KOPT-K1 (cell line): Measurements from ENCODE around the gene MICA.
"Not testable (repeated sequence)": the region's sequence is repeated elsewhere in the genome, so short reads cannot be mapped to it uniquely, and the experiment has no call there.

Source experiments
- H3K27ac ChIP-seq: fragments of 200-600 bp; sonication (generic); 2 replicates; pipeline ENCODE4 v1.5.1; 2016; ENCODE audit warnings: antibody characterized with exemption, mild to moderate bottlenecking, low read depth, low read length; ENCODE audit not compliant: poor library complexity, severe bottlenecking
- H3K36me3 ChIP-seq: fragments of 200-600 bp; sonication (generic); 2 replicates; pipeline ENCODE4 v1.5.1; 2017; ENCODE audit warnings: antibody characterized with exemption, mild to moderate bottlenecking, low read length, moderate library complexity; ENCODE audit not compliant: insufficient read depth
- H3K9me3 ChIP-seq: fragments of 200-600 bp; sonication (generic); 2 replicates; pipeline ENCODE4 v1.5.1; 2017; ENCODE audit warnings: antibody characterized with exemption, low read length, mild to moderate bottlenecking; ENCODE audit not compliant: insufficient read depth, poor library complexity, severe bottlenecking

MICA gene

DNA sequence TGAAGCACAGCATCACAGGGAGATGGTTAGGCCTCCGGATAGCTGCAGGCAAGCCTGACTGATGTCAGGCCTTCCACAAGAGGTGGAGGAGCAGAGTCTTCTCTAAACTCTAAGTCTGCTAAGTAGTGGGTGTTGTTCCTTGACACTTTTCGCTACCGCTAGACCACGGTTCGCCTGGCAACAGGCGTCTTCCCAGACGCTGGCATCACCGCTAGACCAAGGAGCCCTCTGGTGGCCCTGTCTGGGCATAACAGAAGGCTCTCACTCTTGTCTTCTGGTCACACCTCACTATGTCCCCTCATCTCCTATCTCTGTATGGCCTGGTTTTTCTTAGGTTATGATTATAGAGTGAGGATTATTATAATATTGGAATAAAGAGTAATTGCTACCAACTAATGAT, 29.3 kb upstream of the MICA start:
- not testable (repeated sequence) for H3K9me3 ChIP-seq, H3K27ac ChIP-seq

DNA sequence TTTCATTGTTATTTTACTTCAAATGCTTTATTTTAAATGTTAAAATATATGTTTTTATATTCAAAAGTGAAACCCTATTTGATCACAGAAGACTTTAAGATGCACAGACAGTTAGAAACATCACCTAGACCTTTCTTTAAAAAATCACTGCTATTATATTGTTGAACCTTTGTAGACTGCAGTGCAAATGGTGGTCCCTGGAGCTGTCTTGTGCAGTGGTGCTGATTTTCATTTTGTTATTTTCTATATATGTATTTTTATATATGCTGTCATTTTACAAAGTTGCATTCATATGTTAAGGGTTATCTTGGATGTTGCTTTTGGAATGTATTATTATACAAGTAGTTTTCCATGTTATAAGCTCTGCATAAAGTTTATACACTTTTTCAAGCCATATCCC, 27.7 kb upstream of the MICA start:
- Histone ChIP-seq H3K9me3 (peaks cover 9% of the 10 kb centered on the region), H3K27ac (no peak overlapping the region), H3K36me3 (no peaks in the 10 kb centered on the region)

More for the DNA sequence above, 29.3 kb upstream of the MICA start:
- H3K36me3 ChIP-seq: not testable (repeated sequence)

DNA sequence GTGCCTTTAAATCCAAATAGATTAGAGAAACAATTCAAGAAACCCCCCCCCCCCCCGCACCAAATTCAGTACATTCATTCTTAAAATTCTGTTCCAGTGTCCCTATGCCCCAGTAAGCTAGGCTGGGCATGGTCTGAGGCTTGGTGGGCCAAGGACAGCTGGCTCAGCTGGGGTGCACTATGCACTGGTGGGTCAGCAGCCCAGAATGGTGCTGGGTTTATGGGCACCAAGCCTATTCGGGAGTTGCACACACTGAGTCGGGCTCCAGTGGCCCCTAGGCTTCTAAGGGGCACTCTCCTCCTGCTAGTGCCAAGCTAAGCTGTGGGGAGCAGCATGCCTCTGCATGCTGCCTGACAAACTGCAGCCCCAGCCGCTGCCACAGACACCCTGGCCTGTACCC, 26.4 kb upstream of the MICA start:
- Histone ChIP-seq H3K27ac (no peak overlapping the region), H3K9me3 (peaks cover 4% of the 10 kb centered on the region), H3K36me3 (no peaks in the 10 kb centered on the region)

DNA sequence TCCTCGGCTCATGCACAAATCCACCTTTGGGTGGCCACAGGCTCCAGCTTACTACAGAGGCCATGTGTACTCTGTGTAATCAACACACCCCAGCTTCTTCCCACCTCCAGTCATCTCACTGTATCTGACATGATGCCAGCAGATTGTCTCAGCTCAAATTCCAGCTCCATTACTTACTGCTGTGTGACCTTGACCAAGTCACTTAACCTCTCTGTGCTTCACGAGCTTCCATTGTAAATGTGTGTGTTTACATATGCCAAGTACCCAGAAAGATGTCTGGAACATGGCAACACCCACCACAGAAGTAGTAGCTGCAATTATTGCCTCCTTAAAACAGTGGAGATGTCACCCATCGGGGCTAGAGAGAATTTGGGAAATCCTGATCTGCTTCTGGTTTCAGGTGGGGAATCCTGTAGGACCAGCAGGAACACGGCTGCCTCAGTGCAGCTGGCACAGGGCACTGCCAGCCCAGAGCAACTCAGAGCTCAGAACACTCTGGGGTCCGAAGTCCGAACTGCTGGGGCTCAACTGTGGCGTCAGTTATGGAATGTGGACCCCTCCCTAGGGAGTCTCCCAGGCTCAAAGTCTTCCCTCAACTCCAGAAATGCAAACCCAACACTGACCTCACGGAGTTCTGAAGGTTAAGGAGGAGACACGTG, 25.2 kb upstream of the MICA start:
- H3K9me3 ChIP-seq: no peaks in the 10 kb centered on the region
- H3K36me3 ChIP-seq: no peaks in the 10 kb centered on the region
- H3K27ac ChIP-seq: no peak overlapping the region

DNA sequence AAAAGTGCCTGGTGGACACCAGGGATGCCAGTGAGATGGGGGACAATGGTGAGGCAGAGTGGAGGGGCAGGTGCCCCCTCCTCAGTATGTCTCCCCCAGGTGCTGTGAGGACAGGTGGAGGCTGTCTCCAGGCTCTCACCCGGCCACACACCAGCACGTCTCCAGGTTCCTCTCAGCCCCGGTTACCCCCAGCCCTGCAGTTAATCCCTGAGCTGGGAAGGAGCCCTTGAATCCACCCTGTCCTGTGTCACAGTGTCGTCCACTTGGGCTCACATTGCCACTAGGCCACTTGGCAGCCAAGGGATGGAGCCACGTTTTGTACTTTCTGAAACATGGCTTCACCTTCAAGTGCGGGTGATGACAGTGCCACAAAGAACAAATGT, 24.7 kb upstream of the MICA start:
- H3K9me3 ChIP-seq: no peaks in the 10 kb centered on the region
- no peak overlapping the region for H3K27ac ChIP-seq
- no peaks in the 10 kb centered on the region for H3K36me3 ChIP-seq

DNA sequence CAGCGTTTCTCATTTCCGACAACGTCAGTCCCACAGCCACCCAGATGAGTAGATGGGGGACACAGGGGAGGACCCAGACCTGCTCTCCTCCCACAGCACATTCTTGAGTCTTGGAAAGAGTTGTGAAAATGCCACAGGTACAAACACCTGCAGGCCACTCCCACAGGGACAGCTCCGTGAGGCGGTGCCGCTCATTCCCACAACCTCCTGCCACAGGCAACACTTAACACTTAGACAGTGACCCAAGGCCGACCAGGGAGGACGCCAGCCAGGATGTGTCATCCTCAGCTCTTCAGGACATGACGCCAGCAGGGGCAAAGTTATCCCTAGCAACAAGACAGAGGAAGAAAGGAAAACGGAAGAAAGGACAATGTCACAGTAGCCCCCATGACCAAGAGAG, 23.5 kb upstream of the MICA start:
- Histone ChIP-seq H3K9me3 (no peaks in the 10 kb centered on the region), H3K36me3 (no peaks in the 10 kb centered on the region), H3K27ac (no peak overlapping the region)

DNA sequence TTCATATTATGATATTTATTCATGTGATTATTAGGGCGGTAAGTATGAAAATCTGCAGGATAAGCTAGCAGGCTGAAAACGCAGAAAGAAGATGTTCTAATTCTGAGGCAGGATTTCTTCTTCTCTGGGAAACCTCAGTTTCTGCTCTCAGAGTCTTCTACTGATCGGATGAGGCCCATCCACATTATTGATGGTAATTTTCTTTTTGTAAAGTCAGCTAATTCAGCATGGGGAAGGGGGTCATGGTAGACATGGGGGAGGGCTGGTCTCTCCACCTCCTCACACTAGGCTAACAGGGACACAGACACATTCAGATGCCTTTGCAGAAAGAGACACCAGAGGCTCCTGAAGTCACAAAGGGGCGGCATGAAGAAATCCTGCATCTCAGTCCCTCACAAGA, 21.7 kb upstream of the MICA start:
- no peaks in the 10 kb centered on the region for H3K36me3 ChIP-seq
- no peak overlapping the region for H3K27ac ChIP-seq
- no peaks in the 10 kb centered on the region for H3K9me3 ChIP-seq

DNA sequence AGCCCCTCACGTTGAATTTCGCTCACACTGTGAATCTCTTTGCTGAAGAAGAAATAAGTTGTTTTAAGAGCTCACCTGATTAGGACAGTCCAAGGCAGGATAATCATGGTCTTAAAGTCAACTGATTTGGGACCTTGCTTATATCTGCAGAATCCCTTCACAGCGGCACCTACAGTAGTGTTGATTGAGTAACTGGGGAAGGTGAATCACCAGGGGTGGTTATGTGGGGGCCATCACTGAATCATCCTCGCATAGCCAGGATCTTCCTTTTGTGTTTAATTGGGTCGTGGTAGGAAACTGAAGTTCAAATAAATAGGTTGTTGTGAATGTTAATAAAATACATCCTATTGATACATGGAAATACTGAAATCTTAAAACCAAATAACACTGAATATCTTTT, 20.2 kb upstream of the MICA start:
- Histone ChIP-seq H3K27ac (no peak overlapping the region), H3K9me3 (no peaks in the 10 kb centered on the region), H3K36me3 (no peaks in the 10 kb centered on the region)

DNA sequence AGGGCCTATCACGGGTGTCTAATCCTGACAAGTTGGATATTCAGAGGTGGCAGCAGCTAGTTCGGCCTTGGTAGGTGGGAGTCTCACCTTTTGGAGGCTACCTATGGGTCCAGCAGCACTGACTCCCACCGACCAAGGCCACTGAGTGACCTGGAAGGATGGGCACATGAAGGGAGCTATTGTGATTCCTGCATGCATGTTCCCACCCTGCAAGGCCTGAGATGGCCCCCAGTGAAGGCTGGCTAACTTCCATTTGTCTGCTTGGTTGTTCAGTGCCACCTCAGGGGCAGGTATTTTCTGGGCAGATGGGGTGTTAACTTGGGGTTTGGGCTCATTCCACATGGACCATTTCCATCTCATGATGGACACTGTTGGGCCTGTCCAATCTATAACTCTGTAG, 18.4 kb upstream of the MICA start:
- Histone ChIP-seq H3K9me3 (no peaks in the 10 kb centered on the region), H3K36me3 (no peaks in the 10 kb centered on the region), H3K27ac (no peak overlapping the region)

DNA sequence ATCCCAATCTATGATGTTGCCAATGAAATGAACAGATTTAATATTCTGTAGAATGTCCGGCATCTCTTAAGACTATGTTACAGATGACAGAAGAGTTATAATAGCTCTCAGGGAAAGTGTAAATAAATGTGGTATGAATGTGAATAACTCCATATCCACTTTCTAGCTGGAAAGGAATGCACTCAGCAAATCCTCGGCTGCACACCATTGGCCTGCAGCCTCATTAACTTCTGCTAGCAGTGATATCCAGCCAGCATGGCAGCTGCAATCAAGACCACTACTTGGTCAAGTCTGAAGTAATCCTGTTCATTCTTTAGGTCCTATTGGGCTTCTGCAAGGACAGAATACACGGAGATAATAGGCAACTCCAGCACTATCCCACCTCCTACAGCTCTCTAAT, 17.3 kb upstream of the MICA start:
- no peaks in the 10 kb centered on the region for H3K9me3 ChIP-seq
- H3K36me3 ChIP-seq: no peaks in the 10 kb centered on the region
- no peak overlapping the region for H3K27ac ChIP-seq

DNA sequence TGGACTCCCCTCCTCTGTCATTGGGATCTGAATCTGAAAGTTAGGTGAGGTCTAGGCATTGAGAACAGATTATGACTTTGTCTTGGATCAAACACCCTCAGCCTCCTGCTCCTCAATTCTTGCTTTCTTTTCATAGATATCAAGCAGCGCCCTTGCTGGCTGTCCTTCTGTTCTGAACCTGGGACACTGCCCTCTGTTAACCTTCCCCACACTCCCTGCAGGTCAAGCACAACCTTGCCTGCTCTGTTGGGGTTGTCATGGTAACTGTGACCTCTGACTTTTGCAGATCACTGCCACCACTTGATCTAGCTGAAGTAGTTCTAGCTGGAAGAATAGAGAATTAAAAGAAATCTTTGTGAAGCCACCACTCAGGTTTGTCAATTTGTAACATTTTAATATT, 16.4 kb upstream of the MICA start:
- no peak overlapping the region for H3K27ac ChIP-seq
- H3K9me3 ChIP-seq: no peaks in the 10 kb centered on the region
- no peaks in the 10 kb centered on the region for H3K36me3 ChIP-seq

DNA sequence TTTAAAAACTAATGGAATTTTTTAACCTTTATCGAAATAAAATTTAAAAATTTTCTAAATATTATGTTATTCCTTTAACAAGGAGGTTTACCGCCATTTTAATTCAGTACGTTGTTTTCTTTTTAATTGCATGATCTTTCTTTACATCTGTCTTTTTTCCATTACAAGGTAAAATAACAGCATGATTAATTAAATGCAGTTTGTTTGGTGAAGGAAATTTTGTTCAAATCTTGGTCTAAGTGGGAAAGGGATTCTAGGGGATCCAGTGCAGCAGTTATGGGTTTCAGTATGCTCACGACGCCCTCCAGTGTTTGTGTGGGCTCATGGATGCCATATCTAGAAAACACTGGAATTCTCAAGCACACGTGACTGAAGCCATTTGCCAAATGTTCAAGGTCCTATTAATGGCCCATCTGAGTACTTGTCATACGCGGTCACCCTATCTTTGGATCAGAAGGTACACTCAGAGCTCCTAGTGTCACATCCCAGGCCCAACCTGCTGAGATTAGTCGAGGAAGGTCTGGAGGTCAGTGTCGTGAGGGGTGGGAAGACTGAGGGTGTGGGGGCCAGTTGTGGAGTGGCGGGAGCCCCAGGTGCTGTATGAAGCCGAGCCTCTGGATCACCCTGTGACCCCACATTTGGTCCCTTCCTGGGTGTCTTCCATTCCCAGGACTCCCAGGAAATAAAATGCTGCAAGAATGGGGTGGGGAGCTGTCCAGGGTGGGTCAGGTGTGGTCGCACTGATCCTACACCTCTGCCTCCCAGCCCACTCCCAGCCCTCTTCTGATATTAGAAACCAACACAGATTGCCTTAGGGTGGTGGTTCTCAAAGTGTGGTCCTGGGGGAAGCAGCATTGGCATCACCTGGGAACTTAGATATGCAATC, 14.2 kb upstream of the MICA start:
- not testable (repeated sequence) for H3K36me3 ChIP-seq, H3K27ac ChIP-seq, H3K9me3 ChIP-seq

DNA sequence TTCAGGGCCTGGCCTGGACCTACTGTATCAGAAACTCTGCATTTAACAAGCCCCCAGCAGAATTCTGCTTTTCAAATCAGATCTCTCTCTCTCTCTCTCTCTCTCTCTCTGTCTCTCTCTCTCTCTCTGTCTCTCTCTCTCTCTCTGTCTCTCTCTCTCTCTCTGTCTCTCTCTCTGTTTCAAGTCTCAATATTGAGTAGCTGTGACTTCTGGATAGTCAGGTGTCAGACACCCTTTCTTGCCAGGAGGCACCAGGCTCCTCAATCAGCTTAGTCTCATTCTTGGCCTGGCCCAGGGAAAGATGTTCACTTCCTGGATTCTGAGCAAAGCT, 13.6 kb upstream of the MICA start:
- not testable (repeated sequence) for H3K36me3 ChIP-seq, H3K9me3 ChIP-seq, H3K27ac ChIP-seq

DNA sequence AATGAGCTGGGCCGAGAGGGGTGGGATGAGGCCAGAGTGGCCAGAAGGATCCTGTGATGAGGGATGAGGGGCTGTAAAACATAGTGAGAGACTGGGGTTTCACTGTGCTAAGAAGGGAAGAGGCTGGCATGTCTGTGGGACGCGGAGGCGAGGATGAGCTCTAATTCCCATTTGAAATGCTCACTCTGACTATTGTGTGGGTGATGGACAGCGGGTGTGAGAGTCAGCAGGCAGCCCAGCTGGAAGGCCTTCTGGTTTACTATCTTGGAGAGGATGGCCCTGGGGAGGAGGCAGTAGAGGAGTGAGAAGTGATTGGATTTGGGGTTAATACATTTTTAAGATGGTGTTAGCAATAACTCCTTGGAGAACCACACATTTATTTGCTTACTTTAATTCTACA, 9.5 kb upstream of the MICA start:
- Histone ChIP-seq H3K9me3 (no peaks in the 10 kb centered on the region), H3K36me3 (no peaks in the 10 kb centered on the region; the same call in 1 of the 2 replicates), H3K27ac (no peak overlapping the region)

DNA sequence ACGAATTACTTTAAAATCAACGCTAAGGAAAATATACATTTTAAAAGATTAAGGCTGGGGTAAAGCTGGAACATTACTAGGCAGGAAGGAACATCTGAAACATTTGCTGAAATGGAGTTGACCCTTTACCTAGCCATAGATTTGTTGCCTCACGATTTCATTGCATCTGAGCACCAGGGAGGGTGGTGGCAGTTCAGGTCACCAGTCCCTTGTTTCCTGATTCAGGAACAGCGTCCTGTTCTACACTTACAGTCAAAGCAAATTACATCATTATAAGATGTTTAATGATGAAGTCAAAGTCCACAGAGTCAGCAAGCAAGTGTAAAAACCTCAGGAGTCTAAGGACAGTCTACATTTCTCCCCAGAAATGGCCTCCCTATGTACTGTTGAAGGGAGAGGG, 9.0 kb upstream of the MICA start:
- no peak overlapping the region for H3K27ac ChIP-seq
- no peaks in the 10 kb centered on the region; the same call in 1 of the 2 replicates for H3K36me3 ChIP-seq
- no peaks in the 10 kb centered on the region for H3K9me3 ChIP-seq

DNA sequence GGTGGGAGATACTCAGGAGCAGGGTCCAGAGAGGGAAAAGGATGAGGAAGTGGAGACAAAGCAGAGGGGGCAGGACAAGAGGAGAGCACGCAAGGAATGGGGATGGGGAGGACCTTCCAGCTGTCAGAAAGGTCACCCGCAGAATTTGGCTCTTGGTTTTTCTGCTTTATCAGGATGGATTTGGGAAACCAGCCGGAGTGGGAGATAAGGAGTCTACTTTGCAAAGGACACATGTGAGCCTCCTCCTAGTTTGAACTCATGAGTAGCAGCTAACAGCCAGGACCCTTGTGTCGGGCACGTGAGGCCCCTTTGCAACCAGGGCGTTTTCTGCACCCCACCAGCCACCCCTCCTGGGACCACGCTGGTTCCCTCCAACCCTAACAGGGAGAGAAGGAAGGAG, 7.6 kb upstream of the MICA start:
- H3K36me3 ChIP-seq: no peaks in the 10 kb centered on the region; the same call in 1 of the 2 replicates
- no peak overlapping the region for H3K27ac ChIP-seq
- H3K9me3 ChIP-seq: no peaks in the 10 kb centered on the region
